ENCODE results near the gene RNF40.

RNF40 gene

DNA sequence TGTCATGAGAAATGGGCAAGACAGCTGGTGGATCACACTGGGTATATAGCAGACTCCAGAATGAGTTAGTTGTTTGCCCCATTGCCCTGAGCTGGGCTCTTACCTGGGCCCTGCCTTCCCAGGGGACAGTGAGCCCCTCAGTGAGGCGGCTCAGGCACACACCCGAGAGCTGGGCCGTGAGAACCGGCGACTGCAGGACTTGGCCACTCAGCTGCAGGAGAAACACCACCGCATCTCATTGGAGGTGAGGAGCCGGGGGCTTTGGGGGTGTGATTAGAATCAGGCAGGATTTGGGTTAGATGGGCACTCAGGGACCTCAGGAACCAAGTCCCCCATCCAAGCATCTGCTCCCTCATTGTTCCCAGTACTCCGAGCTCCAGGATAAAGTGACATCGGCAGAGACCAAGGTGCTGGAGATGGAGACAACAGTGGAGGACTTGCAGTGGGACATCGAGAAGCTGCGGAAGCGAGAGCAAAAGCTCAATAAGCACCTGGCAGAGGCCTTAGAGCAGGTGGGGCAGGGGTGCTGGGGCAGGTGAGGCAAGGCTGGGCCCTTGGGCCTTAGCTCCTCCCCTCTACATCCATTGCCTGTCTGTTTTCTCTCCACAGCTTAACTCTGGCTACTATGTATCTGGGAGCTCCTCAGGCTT, 2.8 kb downstream of the RNF40 start:
- no peak for DNase-seq

DNA sequence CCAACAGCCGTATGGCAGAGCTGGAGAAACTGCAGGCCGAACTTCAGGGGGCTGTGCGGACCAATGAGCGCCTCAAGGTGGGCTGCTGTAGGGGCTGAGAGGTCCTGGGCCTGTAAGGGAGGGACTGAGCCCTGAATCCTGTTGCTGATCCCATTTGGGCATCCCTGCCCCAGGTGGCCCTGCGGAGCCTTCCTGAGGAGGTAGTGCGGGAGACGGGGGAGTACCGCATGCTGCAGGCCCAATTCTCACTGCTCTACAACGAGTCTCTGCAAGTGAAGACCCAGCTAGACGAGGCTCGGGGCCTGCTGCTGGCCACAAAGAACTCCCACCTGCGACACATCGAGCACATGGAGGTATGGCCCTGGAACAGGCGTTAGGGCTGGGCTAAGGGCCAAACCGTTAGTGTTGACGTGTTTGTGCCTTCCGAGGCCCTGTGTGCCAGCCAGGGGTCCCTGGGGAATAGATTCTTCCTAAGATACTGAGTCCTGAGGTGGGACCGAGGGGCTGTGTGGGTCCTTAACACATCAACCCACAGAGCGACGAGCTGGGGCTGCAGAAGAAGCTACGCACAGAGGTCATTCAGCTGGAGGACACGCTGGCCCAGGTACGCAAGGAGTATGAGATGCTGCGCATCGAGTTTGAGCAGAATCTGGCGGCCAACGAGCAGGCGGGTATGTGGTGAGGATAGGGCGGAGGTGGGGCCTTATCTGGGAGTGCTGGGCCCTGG, 4.2 kb downstream of the RNF40 start:
- DNase-seq = no peak

DNA sequence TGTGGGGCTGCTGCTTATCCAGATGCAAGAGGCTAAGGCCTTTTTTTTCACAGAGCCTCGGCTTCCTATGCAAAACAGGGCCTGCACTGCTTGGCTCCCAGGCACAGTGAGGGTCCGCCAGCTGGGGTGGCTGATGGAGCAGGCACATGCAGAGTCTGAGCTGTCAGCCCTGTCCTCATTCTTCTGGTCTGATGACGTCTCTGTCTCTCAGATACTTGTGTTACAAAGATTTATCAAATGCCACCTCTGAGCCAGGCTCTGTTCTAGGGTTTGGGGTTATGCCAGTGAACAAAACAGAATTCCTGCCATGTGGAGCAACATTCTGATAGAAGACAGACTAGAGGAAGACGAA, 4.8 kb downstream of the RNF40 start:
- DNase-seq = no peak

DNA sequence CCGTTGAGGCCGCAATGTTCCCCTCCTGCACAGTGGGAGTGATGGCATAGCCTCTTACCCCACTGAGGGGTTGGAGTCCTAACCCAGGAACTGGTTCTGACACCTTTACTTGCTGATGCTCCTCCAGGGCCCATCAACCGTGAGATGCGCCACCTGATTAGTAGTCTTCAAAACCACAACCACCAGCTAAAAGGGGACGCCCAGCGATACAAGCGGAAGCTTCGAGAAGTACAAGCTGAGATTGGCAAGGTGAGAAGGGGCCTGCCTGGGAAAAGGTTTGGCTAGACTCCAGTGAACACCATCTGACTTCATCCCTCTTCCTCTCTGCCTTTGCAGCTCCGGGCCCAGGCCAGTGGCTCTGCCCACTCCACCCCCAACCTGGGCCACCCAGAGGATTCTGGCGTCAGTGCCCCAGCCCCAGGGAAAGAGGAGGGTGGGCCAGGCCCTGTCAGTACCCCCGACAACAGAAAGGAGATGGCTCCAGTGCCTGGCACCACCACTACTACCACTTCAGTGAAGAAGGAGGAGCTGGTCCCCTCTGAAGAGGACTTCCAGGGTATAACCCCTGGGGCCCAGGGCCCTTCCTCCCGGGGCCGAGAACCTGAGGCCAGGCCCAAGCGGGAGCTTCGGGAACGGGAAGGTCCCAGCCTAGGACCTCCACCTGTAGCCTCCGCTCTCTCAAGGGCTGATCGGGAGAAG, 5.8 kb downstream of the RNF40 start:
- DNase-seq = no peak

DNA sequence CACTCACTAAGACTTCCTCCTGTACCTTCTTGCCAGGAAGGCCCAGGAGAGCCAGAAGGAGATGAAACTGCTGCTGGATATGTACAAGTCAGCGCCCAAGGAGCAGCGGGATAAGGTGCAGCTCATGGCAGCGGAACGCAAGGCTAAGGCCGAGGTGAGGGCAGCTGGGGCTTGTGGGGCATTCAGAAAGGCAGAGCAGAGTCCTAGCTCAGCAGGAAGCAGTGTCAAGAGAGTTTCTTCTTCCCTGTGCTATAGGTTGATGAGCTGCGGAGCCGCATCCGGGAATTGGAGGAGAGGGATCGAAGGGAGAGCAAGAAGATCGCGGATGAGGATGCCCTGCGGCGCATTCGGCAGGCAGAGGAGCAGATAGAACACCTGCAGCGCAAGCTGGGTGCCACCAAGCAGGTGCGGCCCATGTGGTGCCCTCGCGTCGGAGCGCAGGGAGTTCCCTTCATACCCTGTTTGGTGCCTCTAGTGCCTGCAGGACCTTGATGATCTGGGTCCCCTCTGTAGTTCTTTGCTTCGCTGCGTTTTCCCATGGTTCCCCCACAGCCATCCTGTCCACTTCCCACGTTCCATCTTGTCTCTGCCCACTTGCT, 6.6 kb downstream of the RNF40 start:
- DNase-seq = no peak

DNA sequence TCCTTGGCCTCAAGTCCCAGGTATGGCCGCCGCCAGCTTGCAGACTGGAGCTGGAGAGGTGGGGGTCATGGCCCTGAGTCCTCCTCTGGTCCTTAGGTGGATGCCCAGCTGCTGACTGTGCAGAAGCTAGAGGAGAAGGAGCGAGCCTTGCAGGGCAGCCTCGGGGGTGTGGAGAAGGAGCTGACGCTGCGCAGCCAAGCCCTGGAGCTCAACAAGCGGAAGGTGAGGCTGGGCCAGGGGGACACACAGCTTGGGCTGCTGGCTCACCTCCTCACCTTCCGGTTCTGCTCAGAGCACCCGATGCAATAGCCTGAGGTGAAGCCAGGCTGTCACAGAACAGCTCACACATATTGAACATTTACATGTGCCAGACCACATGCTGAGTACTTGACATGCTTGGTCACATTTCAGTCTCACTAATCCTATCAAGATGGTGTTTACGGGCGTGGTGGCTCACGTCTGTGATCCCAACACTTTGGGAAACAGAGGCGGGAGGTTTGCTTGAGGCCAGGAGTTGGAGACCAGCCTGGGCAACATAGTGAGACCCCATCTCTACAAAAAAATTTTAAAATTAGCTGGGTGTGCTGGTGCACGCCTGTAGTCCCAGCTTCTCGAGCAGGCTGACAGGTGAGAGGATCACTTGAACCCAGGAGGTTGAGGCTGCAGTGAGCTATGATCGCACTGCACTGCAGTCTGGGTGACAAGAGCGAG, 7.4 kb downstream of the RNF40 start:
- DNase-seq = no peak

DNA sequence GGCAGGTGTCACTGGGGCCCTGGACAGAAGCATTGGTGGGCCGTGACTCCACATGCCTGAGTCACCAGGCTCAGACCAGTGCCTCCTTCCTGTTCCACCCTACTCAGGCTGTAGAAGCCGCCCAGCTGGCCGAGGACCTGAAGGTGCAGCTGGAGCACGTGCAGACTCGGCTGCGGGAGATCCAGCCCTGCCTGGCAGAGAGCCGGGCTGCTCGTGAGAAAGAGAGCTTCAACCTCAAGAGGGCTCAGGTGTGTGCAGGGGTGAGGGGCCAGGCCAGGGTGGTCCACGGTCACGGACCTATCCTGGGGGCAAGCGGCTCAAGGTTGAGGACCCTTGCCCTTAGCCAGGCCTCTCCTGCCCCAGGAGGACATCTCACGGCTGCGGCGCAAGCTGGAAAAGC, 9.6 kb downstream of the RNF40 start:
- DNase-seq = no peak

DNA sequence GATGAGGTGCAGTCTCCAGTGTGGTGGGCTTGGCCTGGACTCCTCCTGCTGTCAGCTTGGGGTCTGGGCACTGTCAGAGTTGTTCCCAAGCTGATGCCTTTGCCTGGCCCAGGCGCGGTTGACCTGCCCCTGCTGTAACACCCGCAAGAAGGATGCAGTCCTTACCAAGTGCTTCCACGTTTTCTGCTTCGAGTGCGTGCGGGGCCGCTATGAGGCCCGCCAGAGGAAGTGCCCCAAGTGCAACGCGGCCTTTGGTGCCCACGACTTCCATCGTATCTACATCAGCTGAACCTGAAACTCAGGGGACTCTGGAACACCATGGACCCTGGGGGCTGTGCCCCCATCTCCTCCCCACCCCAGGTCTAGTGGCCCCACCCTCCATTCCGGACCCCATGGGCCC, 11.7 kb downstream of the RNF40 start:
- DNase-seq = no peak

DNA sequence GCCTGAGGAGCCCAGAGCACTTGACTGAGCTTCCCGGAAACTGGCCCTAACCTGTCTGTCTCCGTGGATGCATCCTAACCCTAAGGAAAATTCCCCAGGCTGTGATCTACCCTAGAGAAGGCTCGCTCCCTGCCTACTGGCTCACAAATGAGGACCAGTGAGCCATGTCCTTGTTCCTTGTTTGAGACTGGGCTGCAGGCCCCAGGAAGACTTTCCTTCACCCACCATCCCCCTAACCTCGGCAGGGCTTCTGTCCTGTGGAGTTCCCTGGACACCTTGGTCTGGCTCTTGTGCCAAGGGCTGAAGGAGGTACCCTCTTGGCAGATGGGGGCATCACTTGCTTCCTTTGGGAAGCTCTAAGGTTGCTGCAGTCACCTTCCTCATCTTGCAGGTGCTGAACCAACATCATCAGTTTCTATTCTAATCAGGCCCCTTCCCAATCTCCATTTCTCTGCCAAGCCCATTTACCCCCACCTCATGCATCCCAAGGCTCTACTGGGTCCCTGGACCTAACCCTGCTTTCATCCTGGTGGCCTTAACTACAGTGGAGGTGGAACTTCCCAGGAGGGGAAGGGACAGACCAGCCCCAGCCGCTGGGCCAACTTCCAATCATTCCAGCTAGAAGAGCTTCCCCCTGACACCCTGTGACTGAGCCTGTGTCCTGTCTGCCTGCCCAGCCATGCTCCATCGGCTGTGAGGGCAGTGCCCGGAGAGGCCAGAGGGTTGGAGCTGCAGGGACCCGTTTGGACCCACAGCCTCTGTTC, 12.4 kb downstream of the RNF40 start:
- DNase-seq = no peak

DNA sequence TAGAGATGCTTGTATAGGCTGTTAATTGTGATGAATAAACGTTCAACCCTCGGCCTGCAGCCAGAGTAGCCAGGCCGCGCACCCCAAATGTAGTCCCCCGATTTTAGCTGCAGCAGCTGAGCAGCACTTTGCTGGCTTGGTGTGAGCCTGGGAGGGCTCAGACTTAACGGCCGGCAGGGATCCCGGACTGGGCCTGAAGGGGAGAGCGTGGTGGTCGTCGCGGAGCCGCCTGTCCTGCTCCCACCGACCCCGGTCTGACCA, 12.9 kb downstream of the RNF40 start:
- no peak for DNase-seq

DNA sequence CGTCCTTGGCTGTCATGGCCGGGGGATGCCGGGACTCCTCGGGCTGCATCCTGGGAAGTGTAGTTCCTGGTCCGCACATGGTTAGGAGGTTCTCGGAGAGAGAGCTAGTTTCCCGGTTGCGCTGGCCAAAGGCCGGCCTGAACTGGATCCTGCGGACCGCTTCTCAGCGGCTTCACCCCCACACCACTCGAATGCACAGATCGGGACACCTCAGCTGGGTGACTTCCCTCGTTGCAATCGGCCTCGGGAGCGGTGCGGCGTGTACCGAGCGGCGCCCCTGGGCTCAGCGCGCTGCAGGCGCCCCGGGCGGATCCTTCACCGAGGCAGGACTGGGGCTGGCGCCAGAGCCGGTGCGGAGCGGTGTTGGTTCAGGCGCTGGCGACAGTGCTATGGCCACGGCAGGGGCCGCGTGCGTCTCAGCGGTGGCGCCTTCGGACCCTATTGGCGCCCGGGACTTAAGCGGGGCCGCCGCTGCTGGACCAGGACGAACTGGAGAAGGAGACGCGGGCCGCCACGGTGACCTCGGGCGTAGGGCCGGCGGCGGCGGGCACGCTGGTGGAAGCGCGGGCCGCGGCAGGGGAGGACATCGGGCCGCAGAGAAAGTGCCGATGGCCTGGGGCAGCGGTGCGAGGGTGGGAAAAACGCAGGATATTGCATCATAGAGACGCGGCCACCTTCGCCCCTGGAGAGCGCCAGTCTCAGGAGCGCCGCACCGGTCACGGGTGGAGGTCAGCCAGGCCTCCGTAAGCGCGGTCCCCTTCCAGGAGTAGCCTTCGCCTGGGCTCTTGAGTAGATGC, 13.5 kb downstream of the RNF40 start:
- peak; percentile 29 for DNase-seq

DNA sequence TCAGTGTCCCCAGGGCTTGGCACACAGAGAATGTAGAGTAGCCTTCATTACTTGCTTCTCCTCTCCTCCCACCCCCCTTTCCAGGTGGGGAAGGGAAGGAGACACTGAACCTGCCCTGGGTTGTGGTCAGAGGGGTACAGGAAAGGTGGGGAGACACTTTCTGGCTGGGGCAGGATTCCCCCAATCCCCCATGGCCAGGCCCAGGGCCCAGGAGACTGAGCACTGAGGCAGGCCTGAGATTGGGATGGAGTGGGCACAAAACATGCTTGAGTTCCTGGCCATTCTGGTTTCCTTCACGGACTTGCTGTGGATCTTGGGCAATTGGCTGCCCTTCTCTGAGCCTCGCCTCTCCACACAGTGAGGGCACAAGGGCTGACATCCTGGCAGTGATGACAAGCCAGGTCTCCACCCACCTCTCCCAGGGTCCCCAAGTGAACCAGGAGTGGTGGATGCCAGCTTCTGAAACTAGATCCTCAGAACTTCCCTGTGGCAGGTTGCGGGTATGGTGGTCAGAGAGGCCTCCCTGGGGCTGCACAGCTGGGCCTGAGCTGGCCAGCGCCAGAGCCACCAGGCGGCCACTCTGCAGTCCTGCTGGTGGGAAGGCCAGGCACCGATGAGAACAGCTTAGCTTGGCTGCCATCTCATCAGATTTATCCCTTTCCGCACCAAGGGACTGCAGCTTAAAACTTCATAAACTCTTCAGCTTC, 15.6 kb downstream of the RNF40 start:
- no peak for DNase-seq

DNA sequence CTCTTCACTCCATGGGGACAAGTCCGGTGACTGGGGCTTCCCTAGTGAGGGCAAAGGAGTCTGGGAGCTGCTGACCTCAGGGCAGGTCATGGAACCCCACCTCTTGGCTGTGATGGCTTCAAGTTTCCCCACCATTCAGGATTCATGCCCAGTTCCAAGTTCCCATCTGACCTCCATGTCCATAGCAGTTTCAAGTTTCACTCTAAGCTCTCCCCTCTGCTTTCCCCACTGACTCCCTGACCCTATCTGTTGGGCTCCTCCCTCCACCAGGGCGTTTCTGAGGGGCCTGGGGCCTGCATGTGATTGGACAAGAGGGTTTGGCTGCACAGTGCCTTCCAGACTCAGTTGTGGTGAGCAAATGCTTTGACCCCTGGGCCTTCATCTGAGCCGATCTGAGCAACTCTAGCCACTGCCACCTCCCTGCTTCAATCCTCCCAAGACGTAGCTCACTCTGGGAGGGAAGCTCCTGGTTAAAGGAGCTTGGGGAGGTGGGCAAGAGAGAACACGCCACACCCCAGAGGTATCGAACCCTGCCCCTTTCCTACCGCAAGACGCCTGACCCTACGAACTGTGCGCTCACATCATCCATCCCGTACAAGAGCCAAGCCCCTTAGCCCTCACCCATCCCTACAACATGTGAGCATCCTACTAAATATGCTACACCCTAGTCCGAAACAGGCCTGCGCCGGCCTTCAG, 16.6 kb downstream of the RNF40 start:
- no peak for DNase-seq

DNA sequence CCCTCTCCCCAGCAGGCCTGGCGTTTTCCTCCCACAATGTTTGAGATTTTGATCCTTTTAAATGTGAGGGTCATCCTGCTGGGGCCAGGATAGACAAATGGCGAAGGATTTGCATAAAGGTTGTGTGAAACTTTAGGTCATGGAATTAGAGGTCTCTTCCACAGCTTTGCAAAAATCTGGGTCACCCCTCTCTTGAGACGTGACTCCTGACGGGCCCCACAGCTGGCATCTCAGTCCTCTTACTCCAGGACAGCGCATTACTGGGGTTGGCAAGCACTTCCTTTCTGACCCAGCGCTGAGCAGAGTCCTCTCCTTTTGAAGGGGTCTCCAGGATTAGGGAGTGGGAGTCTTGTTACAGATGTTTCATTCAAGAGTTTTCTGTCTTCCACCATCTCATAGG, 17.5 kb downstream of the RNF40 start:
- no peak for DNase-seq

DNA sequence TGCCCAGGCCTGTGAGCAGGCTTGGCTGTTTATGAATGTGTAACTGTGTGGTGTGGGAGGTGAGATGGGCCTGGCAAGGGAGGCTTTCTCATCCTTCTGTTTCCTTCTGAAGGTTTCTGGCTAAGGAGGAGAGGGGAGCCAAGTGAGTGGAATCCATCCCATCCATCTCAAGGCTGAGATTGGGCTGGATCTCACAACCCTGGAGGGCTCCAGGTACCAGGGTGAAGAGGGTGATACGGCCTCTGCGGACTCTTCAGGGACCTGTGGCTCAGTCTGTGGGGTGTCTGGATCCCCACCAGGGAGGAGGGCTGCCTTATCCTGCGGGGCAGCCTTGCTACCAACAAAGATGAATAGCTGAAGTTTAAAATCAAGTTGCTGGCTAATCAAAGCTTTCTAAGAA, 17.9 kb downstream of the RNF40 start:
- no peak for DNase-seq

DNA sequence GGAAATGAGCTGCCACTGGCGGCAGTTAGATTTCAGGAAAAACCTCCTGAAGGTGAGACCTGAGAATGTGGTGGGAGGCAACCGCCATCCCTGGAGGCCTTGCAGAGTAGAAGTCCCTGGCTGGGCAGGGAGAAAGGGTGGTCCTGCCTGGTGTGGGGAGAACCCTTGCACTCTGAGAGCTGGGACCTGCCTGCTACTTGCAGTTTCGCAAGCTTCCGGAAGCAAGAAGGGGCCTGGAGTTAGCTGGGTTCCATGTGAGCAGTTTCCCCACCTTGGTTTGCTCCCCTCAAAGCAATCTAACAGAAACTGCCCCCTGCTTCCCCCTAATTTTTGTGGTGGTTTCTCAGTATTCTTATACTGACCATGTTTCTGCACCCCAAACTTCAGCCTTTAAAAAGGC, 18.4 kb downstream of the RNF40 start:
- DNase-seq = no peak

DNA sequence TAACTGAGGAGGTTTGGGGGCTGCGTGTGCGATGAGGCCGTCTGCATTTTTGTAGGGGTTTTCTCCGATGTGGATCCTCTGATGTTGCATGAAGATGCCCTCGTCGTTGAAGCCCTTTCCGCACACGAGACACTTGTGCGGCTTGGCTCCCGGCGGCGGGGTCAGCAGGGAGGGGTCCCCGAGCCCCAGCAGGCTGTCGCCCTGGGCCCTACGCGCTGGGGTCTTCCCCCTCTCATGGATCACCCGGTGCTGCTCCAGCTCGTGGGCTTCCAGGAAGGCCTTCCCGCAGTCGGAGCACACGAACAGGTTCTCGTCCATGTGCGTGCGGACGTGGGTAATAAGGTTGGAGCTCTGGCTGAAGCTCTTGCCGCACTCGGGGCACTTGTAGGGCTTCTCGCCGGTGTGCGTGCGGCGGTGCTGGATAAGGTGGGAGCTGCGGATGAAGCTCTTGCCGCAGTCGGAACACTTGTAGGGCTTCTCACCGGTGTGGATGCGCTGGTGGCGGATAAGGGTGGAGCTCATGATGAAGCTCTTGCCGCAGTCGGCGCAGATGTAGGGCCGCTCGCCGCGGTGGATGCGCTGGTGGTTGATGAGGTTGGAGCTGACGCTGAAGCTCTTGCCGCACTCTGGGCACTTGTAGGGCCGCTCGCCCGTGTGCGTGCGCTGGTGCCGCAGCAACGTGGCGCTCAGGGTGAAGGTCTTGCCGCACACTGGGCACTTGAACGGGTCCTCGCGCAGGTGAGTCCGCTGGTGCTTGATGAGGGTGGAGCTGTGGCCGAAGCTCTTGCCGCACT, 20.6 kb downstream of the RNF40 start:
- no peak for DNase-seq

DNA sequence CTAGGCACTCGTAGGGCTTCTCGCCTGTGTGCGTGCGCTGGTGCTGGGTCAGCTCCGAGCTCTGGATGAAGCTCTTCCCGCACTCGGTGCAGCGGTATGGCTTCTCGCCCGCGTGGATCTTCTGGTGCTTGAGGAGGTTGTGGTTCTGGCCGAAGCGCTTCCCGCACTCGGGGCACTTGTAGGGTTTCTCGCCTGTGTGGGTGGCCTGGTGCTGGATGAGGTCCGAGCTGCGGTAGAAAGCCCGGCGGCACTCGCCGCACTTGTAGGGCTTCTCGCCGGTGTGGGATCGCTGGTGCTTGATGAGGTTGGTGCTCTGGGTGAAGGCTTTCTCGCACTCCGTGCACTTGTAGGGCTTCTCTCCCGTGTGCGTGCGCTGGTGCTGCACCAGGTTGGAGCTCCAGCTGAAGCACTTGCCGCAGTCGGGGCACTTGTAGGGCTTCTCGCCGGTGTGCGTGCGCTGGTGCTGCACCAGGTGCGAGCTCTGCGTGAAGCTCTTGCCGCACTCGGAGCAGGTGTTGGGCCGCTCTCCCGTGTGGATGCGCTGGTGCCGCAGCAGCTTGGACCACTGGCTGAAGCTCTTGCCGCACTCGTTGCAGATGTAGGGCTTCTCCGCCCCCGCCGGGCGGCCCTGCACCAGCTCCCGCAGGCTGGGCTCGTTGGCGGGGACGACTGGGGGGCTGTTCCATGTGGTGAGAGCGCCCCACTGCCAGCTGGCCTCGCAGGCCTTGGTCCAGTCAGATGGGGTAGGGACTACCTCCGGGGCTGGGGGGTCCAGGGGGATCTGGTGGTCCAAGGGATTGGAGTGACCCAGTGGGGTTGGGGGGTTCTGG, 21.4 kb downstream of the RNF40 start:
- no peak for DNase-seq

DNA sequence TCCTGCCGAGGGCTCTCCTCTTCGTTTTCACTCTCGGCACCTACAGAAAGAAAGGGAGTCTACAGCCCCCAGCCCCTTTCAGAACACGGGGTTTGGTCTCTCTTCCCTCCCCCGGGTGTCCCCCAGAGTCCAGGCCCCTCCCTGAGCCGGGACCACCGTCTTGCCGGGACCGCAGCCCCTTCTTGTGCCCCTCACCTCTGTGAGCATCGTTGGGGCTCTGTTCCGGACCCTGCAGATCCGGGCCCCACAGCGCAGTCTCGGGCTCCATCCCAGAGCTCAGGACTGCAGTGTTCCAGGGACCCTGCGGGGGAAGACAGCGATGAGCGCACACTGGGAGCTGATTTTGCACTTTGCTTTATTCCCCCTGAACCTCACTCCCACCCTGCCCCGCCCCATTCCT, 22.1 kb downstream of the RNF40 start:
- no peak for DNase-seq
